Measurements from ENCODE around the gene EGFL8. TPM values are rescaled to one million over a fixed set of nuclear protein-coding genes. Genes with fewer than 3 reads are reported as not detected.

Gene EGFL8
- total and polyA plus RNA-seq, 2 of the 8 experiments (the other 6 are each of a cell fraction or from before 2014, with no cell fraction given): 5.0 to 9.2 TPM

DNA sequence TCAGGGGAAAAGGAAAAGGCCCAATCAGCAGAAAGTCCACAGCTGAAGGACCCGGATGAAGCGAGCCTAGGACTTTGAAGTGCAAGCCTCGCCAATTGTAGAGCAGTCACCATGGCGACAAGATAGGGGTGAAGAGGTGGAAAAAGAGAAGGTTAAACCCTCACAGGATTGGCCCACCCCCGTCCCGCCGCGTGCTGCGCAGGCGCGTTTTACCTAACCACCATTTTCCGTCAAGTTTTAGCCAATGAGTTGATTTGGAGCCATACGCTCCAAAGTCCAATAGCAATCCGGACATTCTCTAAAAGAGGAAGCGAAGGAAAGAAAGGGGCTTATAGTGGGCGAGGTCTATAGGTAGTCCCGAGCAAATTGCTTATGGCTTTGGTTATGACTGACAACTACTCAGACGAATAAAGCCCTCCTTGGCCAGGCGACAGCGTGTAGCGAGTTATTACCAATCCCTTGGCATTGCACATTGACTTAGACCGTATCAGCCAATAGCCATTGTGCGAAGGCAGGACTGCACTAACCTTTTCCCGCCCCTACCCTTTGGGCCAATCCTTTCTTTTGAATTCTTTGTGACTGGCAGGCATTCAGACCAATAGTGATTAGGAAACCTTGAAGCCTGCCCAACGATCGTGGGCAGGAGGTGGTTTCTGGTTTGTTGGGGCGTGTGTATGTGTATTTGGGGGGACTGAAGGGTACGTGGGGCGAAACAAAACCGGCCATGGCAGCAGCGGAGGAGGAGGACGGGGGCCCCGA, 13.6 kb downstream of the EGFL8 start, which contains the start of gene RNF5 (continued):
- TF ChIP-seq YY1 (IDR thresholded peaks at IDR 0.05; ENCODE audit: low read depth, low read length) (peak; percentile 6; the same call in 1 of the 2 replicates), HDAC6 (IDR thresholded peaks at IDR 0.05; ENCODE audit: low read depth, low read length) (no peak), CREB1 (IDR thresholded peaks at IDR 0.05) (peak; percentile 49; the same call in 1 of the 2 replicates), SP2 (IDR thresholded peaks at IDR 0.05; ENCODE audit: low read length) (peak; percentile 79), PHF8 (conservative IDR thresholded peaks at IDR 0.05; ENCODE audit: low read depth, low read length) (no peak), EZH2 (IDR thresholded peaks at IDR 0.05; ENCODE audit: low read depth, low read length, severe bottlenecking) (no peak), GABPA (IDR thresholded peaks at IDR 0.05; ENCODE audit: borderline replicate concordance, insufficient read depth, low read length) (no peak), HDAC2 (IDR thresholded peaks at IDR 0.05; ENCODE audit: borderline replicate concordance in 1 of 2, low read depth in 2 of 2, low read length in 2 of 2) (no peak), ZNF274 (IDR thresholded peaks at IDR 0.05; ENCODE audit: borderline replicate concordance, extremely low read depth, low read length) (no peak), SRF (IDR thresholded peaks at IDR 0.05; ENCODE audit: low read depth, low read length) (no peak), CHD2 (IDR thresholded peaks at IDR 0.05; ENCODE audit: low read length) (peak; percentile 81), SP1 (IDR thresholded peaks at IDR 0.05; ENCODE audit: low read depth, low read length) (peak; percentile 98), SIRT6 (IDR thresholded peaks at IDR 0.05; ENCODE audit: low read length) (no peak), TCF12 (IDR thresholded peaks at IDR 0.05; ENCODE audit: low read depth, low read length) (no peak), MAFK (IDR thresholded peaks at IDR 0.05; ENCODE audit: low read depth, low read length) (peak; percentile 83; the same call in 1 of the 2 replicates), RFX5 (IDR thresholded peaks at IDR 0.05; ENCODE audit: borderline replicate concordance, low read depth, low read length) (0 out of 2 replicates have a peak, but pooled peaks have one; percentile 5), POLR2A (IDR thresholded peaks at IDR 0.05; ENCODE audit: control extremely low read depth in 1 of 2, low read depth in 2 of 2, low read length in 2 of 2) (peak in 1 of 2 experiments; percentile 71; a peak in 1 of 3 replicates), ASH2L (IDR thresholded peaks at IDR 0.05; ENCODE audit: low read length) (no peak)
- TF ChIP-seq, protein P1, sequence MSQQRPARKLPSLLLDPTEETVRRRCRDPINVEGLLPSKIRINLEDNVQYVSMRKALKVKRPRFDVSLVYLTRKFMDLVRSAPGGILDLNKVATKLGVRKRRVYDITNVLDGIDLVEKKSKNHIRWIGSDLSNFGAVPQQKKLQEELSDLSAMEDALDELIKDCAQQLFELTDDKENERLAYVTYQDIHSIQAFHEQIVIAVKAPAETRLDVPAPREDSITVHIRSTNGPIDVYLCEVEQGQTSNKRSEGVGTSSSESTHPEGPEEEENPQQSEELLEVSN (IDR thresholded peaks at IDR 0.05): peak; percentile 71
- TF ChIP-seq, protein P2, sequence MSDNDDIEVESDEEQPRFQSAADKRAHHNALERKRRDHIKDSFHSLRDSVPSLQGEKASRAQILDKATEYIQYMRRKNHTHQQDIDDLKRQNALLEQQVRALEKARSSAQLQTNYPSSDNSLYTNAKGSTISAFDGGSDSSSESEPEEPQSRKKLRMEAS (IDR thresholded peaks at IDR 0.05): peak; percentile 84
- TF ChIP-seq, protein P3, sequence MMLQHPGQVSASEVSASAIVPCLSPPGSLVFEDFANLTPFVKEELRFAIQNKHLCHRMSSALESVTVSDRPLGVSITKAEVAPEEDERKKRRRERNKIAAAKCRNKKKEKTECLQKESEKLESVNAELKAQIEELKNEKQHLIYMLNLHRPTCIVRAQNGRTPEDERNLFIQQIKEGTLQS (IDR thresholded peaks at IDR 0.05; ENCODE audit: insufficient read depth, low read depth, low read length): no peak

Measured in H1 (cell line).